AG04450 (cell line): Measurements from ENCODE around the gene MIEF1. TPM values are rescaled to one million over a fixed set of nuclear protein-coding genes. Genes with fewer than 3 reads are reported as not detected.

Source experiments
- CTCF ChIA-PET: fragments of 300-600, 350-600 bp; formaldehyde crosslinking; extraction: SDS; loops from one replicate; lab custom pipeline; 2022; ENCODE audit warnings: antibody characterized with exemption, inconsistent platforms; lab: Charles Lee
- POLR2A ChIA-PET: fragments of 350-600 bp; formaldehyde crosslinking; extraction: SDS; loops from one replicate; lab custom pipeline; 2021; ENCODE audit warnings: antibody characterized with exemption, inconsistent platforms; lab: Yijun Ruan, JAX
- DNase-seq: peaks from one replicate; pipeline ENCODE4 v3.0.0-alpha.2; 2011; ENCODE audit warnings: low read depth, low spot score
- H3K27ac ChIP-seq: one replicate; pipeline ENCODE4 v1.5.1; 2012; ENCODE audit warnings: low read depth, low read length, control low read depth
- H3K27me3 ChIP-seq: one replicate; pipeline ENCODE4 v1.6.0; 2012; ENCODE audit warnings: low read length; ENCODE audit not compliant: control insufficient read depth, insufficient read depth
- H3K4me3 ChIP-seq: 2 replicates; pipeline ENCODE4 v1.5.1; 2011; ENCODE audit warnings: mild to moderate bottlenecking, low read depth, low read length, control low read depth
- H3K9me3 ChIP-seq: 2 replicates; pipeline ENCODE4 v1.5.1; 2012; ENCODE audit warnings: low read length; ENCODE audit not compliant: control insufficient read depth, insufficient read depth
- CTCF ChIP-seq: IDR thresholded peaks from 2 replicates; pipeline ENCODE4 v1.5.1; 2011; ENCODE audit warnings: low read depth, low read length, control low read depth, inconsistent platforms
- polyA plus RNA-seq: library from polyadenylated mRNA; depleted of rRNA; stranded (reverse); fragments of >200 nt; gene quantifications from 2 replicates; pipeline ENCODE4 v1.2.3, GENCODE V29; 2011

Gene MIEF1
- polyA plus RNA-seq, 1 experiment, result 18.9 TPM

GRCh38 chr22:39459681-39460080, 42.4 kb upstream of the MIEF1 start:
- ChIA-PET CTCF (no interaction called here), POLR2A (no interaction called here)
- Histone ChIP-seq H3K9me3 (peaks cover 5% of the 10 kb centered on the region; the same call in 1 of the 2 replicates), H3K27ac (no peak overlapping the region), H3K27me3 (peaks cover 43% of the 10 kb centered on the region), H3K4me3 (no peak overlapping the region)
- DNase-seq, result no peak
- TF ChIP-seq CTCF, result no peak

DNA sequence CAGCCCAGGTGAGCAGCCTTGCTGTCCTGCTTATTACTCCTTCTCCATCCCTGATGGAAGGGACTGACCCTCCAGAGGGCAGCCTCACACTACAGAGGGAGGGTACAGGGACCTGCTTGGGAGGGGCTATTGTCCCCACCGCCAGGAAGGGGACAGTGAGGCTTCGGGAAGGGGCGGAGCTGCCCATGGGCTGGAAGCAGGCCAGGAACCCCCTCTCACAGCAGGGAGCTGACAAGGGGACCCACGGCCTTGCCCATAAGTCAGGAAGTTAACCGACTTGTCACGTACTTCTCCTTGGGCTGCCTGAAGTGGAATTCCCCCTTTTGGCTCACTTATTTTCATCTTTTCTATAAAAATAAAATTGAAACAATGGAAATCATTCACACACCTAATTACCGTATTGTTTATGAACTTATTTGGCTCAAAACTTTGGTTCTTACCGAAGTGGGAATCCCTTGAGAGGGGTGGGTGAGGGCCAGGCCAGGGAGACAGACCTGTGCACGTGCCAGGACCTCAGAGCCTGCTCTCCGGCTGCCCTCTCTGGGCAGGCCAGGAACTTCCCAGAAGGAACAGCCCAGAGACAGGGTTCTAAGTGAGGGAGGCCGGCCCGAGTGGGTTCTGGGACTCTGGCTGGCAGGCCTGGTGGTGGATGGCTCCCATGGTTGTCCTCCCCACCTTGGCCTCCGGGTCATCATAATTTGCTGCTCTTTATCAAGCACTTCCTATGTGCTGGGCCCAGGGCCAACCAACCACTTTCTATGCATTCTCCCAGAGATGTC, 39.5 kb upstream of the MIEF1 start:
- no peaks in the 10 kb centered on the region for H3K9me3 ChIP-seq
- H3K27me3 ChIP-seq, result peaks cover 29% of the 10 kb centered on the region
- CTCF ChIA-PET, result no interaction called here
- no peak for DNase-seq
- no peak for TF ChIP-seq CTCF
- no peak overlapping the region for H3K4me3 ChIP-seq
- POLR2A ChIA-PET, result no interaction called here
- H3K27ac ChIP-seq, result no peak overlapping the region

DNA sequence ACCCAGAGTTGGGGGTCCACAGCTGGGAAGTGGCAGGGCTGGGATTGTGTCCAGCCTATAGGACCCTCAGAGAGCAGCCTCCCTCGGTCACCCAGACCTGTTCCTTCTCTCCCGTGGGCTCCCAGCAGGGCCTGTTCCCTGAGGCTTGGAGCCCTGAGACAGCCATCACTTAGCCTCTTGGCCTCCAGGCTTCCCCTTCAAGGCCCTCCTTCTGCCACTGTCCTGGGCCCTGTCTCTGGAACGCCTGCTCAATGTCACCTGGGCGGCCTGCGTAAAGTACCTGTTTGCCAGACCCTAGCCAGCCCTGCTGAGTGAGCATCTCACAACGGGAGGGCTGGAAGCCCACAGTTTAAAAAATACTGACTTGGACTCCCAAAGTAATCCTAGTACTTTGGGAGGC, 38.8 kb upstream of the MIEF1 start:
- Histone ChIP-seq H3K9me3 (no peaks in the 10 kb centered on the region), H3K27me3 (peaks cover 25% of the 10 kb centered on the region), H3K4me3 (no peak overlapping the region), H3K27ac (no peak overlapping the region)
- TF ChIP-seq CTCF, result no peak
- DNase-seq, result no peak
- POLR2A ChIA-PET, result no interaction called here
- CTCF ChIA-PET, result no interaction called here

- CTCF ChIA-PET, result interaction anchor here (1.1 kb wide), 1 partner anchor 27 kb away, joined by 3 read pairs; no protein-coding TSS in a partner anchor
- TF ChIP-seq CTCF, result no peak
- Histone ChIP-seq H3K9me3 (no peaks in the 10 kb centered on the region), H3K27me3 (peaks cover 19% of the 10 kb centered on the region), H3K4me3 (no peak overlapping the region), H3K27ac (no peak overlapping the region)
- DNase-seq, result no peak
- POLR2A ChIA-PET, result no interaction called here
Observed at GRCh38 chr22:39463931-39464390, 38.1 kb upstream of the MIEF1 start.

- TF ChIP-seq CTCF, result no peak
- ChIA-PET POLR2A (no interaction called here), CTCF (no interaction called here)
- Histone ChIP-seq H3K9me3 (no peaks in the 10 kb centered on the region), H3K27me3 (no peaks in the 10 kb centered on the region), H3K27ac (no peak overlapping the region), H3K4me3 (no peak overlapping the region)
- DNase-seq, result no peak
Observed at GRCh38 chr22:39466228-39467006, 35.7 kb upstream of the MIEF1 start.
